ENCODE data around the gene PLCXD3.

PLCXD3 gene

GRCh38 chr5:41413074-41413473, 97.3 kb downstream of the PLCXD3 start:
- H3K9me3 ChIP-seq (ENCODE audit: low read depth, low read length): no peaks in the 10 kb centered on the region
- H3K27ac ChIP-seq: no peak overlapping the region
- no peaks in the 10 kb centered on the region for H3K36me3 ChIP-seq (ENCODE audit: insufficient read depth, low read length)
- no peak overlapping the region for H3K9ac ChIP-seq (ENCODE audit: insufficient read length)
- TF ChIP-seq POLR2AphosphoS5 (IDR thresholded peaks at IDR 0.05; ENCODE audit: borderline replicate concordance, low read depth, low read length) (no peak), FOXP2 (optimal IDR thresholded peaks at IDR 0.05; ENCODE audit: control extremely low read depth, extremely low read length, insufficient read depth) (no peak), EZH2 (IDR thresholded peaks at IDR 0.05) (no peak)
- no peak overlapping the region for H3K4me3 ChIP-seq
- DNase-seq (ENCODE audit: low read depth, low spot score): no peak

GRCh38 chr5:41412496-41412895, 97.9 kb downstream of the PLCXD3 start:
- no peak overlapping the region for H3K9ac ChIP-seq (ENCODE audit: insufficient read length)
- H3K9me3 ChIP-seq (ENCODE audit: low read depth, low read length): no peaks in the 10 kb centered on the region
- no peak for TF ChIP-seq POLR2AphosphoS5 (IDR thresholded peaks at IDR 0.05; ENCODE audit: borderline replicate concordance, low read depth, low read length)
- TF ChIP-seq EZH2 (IDR thresholded peaks at IDR 0.05): no peak
- no peak for TF ChIP-seq FOXP2 (optimal IDR thresholded peaks at IDR 0.05; ENCODE audit: control extremely low read depth, extremely low read length, insufficient read depth)
- no peak for DNase-seq (ENCODE audit: low read depth, low spot score)
- H3K27ac ChIP-seq: no peak overlapping the region
- H3K36me3 ChIP-seq (ENCODE audit: insufficient read depth, low read length): no peaks in the 10 kb centered on the region
- H3K4me3 ChIP-seq: no peak overlapping the region

GRCh38 chr5:41410737-41411136, 99.7 kb downstream of the PLCXD3 start:
- H3K9ac ChIP-seq (ENCODE audit: insufficient read length): no peak overlapping the region
- no peak for TF ChIP-seq POLR2AphosphoS5 (IDR thresholded peaks at IDR 0.05; ENCODE audit: borderline replicate concordance, low read depth, low read length)
- TF ChIP-seq FOXP2 (optimal IDR thresholded peaks at IDR 0.05; ENCODE audit: control extremely low read depth, extremely low read length, insufficient read depth): no peak
- no peak for TF ChIP-seq EZH2 (IDR thresholded peaks at IDR 0.05)
- H3K4me3 ChIP-seq: no peak overlapping the region
- no peak for DNase-seq (ENCODE audit: low read depth, low spot score)
- H3K36me3 ChIP-seq (ENCODE audit: insufficient read depth, low read length): no peaks in the 10 kb centered on the region
- H3K27ac ChIP-seq: no peak overlapping the region
- H3K9me3 ChIP-seq (ENCODE audit: low read depth, low read length): no peaks in the 10 kb centered on the region

- no peak overlapping the region for H3K27ac ChIP-seq
- no peaks in the 10 kb centered on the region for H3K36me3 ChIP-seq (ENCODE audit: insufficient read depth, low read length)
- H3K9me3 ChIP-seq (ENCODE audit: low read depth, low read length): no peaks in the 10 kb centered on the region
- H3K9ac ChIP-seq (ENCODE audit: insufficient read length): no peak overlapping the region
- no peak for DNase-seq (ENCODE audit: low read depth, low spot score)
- no peak for TF ChIP-seq POLR2AphosphoS5 (IDR thresholded peaks at IDR 0.05; ENCODE audit: borderline replicate concordance, low read depth, low read length)
- H3K4me3 ChIP-seq: no peak overlapping the region
These were observed 100.1 kb downstream of the PLCXD3 start for GRCh38 chr5:41410307-41410706.

GRCh38 chr5:41408676-41409443, 101.5 kb downstream of the PLCXD3 start:
- H3K9me3 ChIP-seq (ENCODE audit: low read depth, low read length): no peaks in the 10 kb centered on the region
- H3K27ac ChIP-seq: no peak overlapping the region
- TF ChIP-seq FOXP2 (optimal IDR thresholded peaks at IDR 0.05; ENCODE audit: control extremely low read depth, extremely low read length, insufficient read depth) (no peak), EZH2 (IDR thresholded peaks at IDR 0.05) (no peak), POLR2AphosphoS5 (IDR thresholded peaks at IDR 0.05; ENCODE audit: borderline replicate concordance, low read depth, low read length) (no peak)
- no peak for DNase-seq (ENCODE audit: low read depth, low spot score)
- no peak overlapping the region for H3K9ac ChIP-seq (ENCODE audit: insufficient read length)
- no peaks in the 10 kb centered on the region for H3K36me3 ChIP-seq (ENCODE audit: insufficient read depth, low read length)
- H3K4me3 ChIP-seq: no peak overlapping the region

- no peak for TF ChIP-seq EZH2 (IDR thresholded peaks at IDR 0.05)
- TF ChIP-seq FOXP2 (optimal IDR thresholded peaks at IDR 0.05; ENCODE audit: control extremely low read depth, extremely low read length, insufficient read depth): no peak
- no peak for TF ChIP-seq POLR2AphosphoS5 (IDR thresholded peaks at IDR 0.05; ENCODE audit: borderline replicate concordance, low read depth, low read length)
- Histone ChIP-seq H3K36me3 (ENCODE audit: insufficient read depth, low read length) (no peaks in the 10 kb centered on the region), H3K4me3 (no peak overlapping the region), H3K27ac (no peak overlapping the region), H3K9ac (ENCODE audit: insufficient read length) (no peak overlapping the region), H3K9me3 (ENCODE audit: low read depth, low read length) (no peaks in the 10 kb centered on the region)
- no peak for DNase-seq (ENCODE audit: low read depth, low spot score)
These were observed 103.5 kb downstream of the PLCXD3 start for GRCh38 chr5:41406936-41407335.

- Histone ChIP-seq H3K27ac (no peak overlapping the region), H3K9me3 (ENCODE audit: low read depth, low read length) (no peaks in the 10 kb centered on the region), H3K36me3 (ENCODE audit: insufficient read depth, low read length) (no peaks in the 10 kb centered on the region), H3K9ac (ENCODE audit: insufficient read length) (no peak overlapping the region), H3K4me3 (no peak overlapping the region)
- TF ChIP-seq EZH2 (IDR thresholded peaks at IDR 0.05) (no peak), FOXP2 (optimal IDR thresholded peaks at IDR 0.05; ENCODE audit: control extremely low read depth, extremely low read length, insufficient read depth) (no peak), POLR2AphosphoS5 (IDR thresholded peaks at IDR 0.05; ENCODE audit: borderline replicate concordance, low read depth, low read length) (no peak)
- no peak for DNase-seq (ENCODE audit: low read depth, low spot score)
These were observed 104.0 kb downstream of the PLCXD3 start for GRCh38 chr5:41406424-41406823.

GRCh38 chr5:41404757-41405156, 105.6 kb downstream of the PLCXD3 start:
- H3K4me3 ChIP-seq: no peak overlapping the region
- no peak overlapping the region for H3K27ac ChIP-seq
- no peak for DNase-seq (ENCODE audit: low read depth, low spot score)
- H3K9ac ChIP-seq (ENCODE audit: insufficient read length): no peak overlapping the region
- no peaks in the 10 kb centered on the region for H3K36me3 ChIP-seq (ENCODE audit: insufficient read depth, low read length)
- TF ChIP-seq EZH2 (IDR thresholded peaks at IDR 0.05) (no peak), POLR2AphosphoS5 (IDR thresholded peaks at IDR 0.05; ENCODE audit: borderline replicate concordance, low read depth, low read length) (no peak), FOXP2 (optimal IDR thresholded peaks at IDR 0.05; ENCODE audit: control extremely low read depth, extremely low read length, insufficient read depth) (no peak)
- H3K9me3 ChIP-seq (ENCODE audit: low read depth, low read length): no peaks in the 10 kb centered on the region

- no peaks in the 10 kb centered on the region for H3K9me3 ChIP-seq (ENCODE audit: low read depth, low read length)
- TF ChIP-seq EZH2 (IDR thresholded peaks at IDR 0.05) (no peak), POLR2AphosphoS5 (IDR thresholded peaks at IDR 0.05; ENCODE audit: borderline replicate concordance, low read depth, low read length) (no peak), FOXP2 (optimal IDR thresholded peaks at IDR 0.05; ENCODE audit: control extremely low read depth, extremely low read length, insufficient read depth) (no peak)
- no peaks in the 10 kb centered on the region for H3K36me3 ChIP-seq (ENCODE audit: insufficient read depth, low read length)
- no peak overlapping the region for H3K4me3 ChIP-seq
- no peak for DNase-seq (ENCODE audit: low read depth, low spot score)
- no peak overlapping the region for H3K27ac ChIP-seq
- no peak overlapping the region for H3K9ac ChIP-seq (ENCODE audit: insufficient read length)
These were observed 106.6 kb downstream of the PLCXD3 start for GRCh38 chr5:41403846-41404245.

All from SK-N-MC (cell line).